ENCODE measurements around the gene SLC7A14. TPM values are rescaled to one million over a fixed set of nuclear protein-coding genes. Genes with fewer than 3 reads are reported as not detected.

Gene SLC7A14
- total RNA-seq, 1 donor from 2014 or later = not detected

- no peak overlapping the region for H3K9ac ChIP-seq
- peak overlapping the region; percentile 76 for H3K4me2 ChIP-seq
- H3K9me3 ChIP-seq (ENCODE audit: low read depth) = no peaks in the 10 kb centered on the region
- H3K4me3 Mint-ChIP-seq = peak overlapping the region; percentile 76
- peaks cover 67% of the 10 kb centered on the region for H3K27me3 ChIP-seq
- no peaks in the 10 kb centered on the region for H4K20me1 ChIP-seq (ENCODE audit: low read depth)
- H3K4me3 ChIP-seq = peak overlapping the region; percentile 46
- H3K27ac Mint-ChIP-seq = no peak overlapping the region
- H3F3A ChIP-seq (ENCODE audit: low read depth) = peaks cover 18% of the 10 kb centered on the region
- no peaks in the 10 kb centered on the region for H3K79me2 ChIP-seq (ENCODE audit: low read depth)
- TF ChIP-seq EZH2 (IDR thresholded peaks at IDR 0.05) = peak; percentile 89
- no peak for TF ChIP-seq CTCF (IDR thresholded peaks at IDR 0.05)
- DNase-seq (ENCODE audit: low spot score) = peak; percentile 76
- H3K36me3 Mint-ChIP-seq = peaks cover 2% of the 10 kb centered on the region
- peaks cover 24% of the 10 kb centered on the region for H3K27me3 Mint-ChIP-seq (ENCODE audit: insufficient read depth, low read depth)
- H3K27ac ChIP-seq = no peak overlapping the region
- peaks cover 5% of the 10 kb centered on the region for H3K9me3 Mint-ChIP-seq
- H3K36me3 ChIP-seq = no peaks in the 10 kb centered on the region
- peaks cover 12% of the 10 kb centered on the region for H3K4me1 ChIP-seq
- peaks cover 24% of the 10 kb centered on the region for H3K4me1 Mint-ChIP-seq
- H2AFZ ChIP-seq (replicated peaks) = peak overlapping the region; percentile 66
Measured at GRCh38 chr3:170419557-170420087, 166.3 kb downstream of the SLC7A14 start.

DNA sequence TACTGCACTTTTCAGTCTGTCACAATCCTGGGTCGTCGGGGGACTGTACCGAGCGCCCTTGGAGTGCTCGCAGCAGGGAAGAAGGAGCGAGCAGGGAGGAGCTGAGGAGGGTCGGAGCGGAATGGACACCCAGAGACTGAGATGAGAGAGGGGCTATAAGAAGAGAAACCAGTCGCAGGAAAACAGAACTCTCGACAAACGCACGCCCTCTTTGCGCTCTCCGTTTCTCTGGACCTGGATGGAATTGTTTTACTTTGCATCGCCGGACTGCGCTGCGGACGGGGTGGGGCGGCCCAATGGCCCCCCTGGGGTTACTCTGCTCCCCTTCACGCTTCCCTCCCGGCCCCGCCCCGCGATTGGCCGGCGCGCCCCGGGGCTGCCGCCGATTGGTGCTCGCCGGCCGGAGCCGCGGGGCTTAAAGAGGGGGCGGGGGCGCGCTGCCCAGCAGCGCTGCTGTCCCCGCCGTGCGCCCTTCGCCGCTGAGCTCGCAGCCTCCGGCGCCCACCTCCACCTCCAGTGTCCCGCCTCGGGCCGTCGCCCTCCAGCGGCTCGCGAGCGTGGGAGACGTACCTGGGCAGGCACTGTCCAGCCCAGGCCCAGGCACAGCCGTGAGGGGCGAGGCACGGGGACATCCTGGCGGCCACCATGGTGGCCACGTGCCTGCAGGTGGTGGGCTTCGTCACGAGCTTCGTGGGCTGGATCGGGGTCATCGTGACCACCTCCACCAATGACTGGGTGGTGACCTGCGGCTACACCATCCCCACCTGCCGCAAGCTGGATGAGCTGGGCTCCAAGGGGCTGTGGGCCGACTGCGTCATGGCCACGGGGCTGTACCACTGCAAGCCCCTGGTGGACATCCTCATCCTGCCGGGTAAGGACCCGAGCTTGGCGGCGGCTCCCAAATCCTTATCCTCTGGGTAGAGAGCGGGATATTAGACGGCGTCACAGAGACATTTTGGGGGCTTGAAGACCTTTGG, 167.2 kb downstream of the SLC7A14 start, which contains the start of gene CLDN11:
CLDN11 (plus strand) TSS at position 447 of the 977 bp plus-strand sequence; CDS start at position 646, 199 bp downstream.
- peaks cover 18% of the 10 kb centered on the region for H3F3A ChIP-seq (ENCODE audit: low read depth)
- no peaks in the 10 kb centered on the region for H3K36me3 ChIP-seq
- H3K4me1 ChIP-seq = peaks cover 12% of the 10 kb centered on the region
- H3K4me3 Mint-ChIP-seq = peak within 1 kb of the TSS; percentile 88
- DNase-seq (ENCODE audit: low spot score) = peak; percentile 85
- H3K27ac ChIP-seq = no peak within 1 kb of the TSS
- TF ChIP-seq CTCF (IDR thresholded peaks at IDR 0.05) (peak; percentile 37), EZH2phosphoT487 (IDR thresholded peaks at IDR 0.05) (no peak), EZH2 (IDR thresholded peaks at IDR 0.05) (no peak)
- H3K9me3 ChIP-seq (ENCODE audit: low read depth) = no peaks in the 10 kb centered on the region
- H3K9ac ChIP-seq = no peak within 1 kb of the TSS
- H3K27me3 Mint-ChIP-seq (ENCODE audit: insufficient read depth, low read depth) = peaks cover 25% of the 10 kb centered on the region
- peaks cover 26% of the 10 kb centered on the region for H3K4me1 Mint-ChIP-seq
- H3K4me2 ChIP-seq = peak within 1 kb of the TSS; percentile 76
- H3K4me3 ChIP-seq = peak within 1 kb of the TSS; percentile 46
- peaks cover 67% of the 10 kb centered on the region for H3K27me3 ChIP-seq
- H3K9me3 Mint-ChIP-seq = peaks cover 5% of the 10 kb centered on the region
- H3K79me2 ChIP-seq (ENCODE audit: low read depth) = no peaks in the 10 kb centered on the region
- no peaks in the 10 kb centered on the region for H4K20me1 ChIP-seq (ENCODE audit: low read depth)
- peak within 1 kb of the TSS; percentile 77 for H2AFZ ChIP-seq (replicated peaks)
- H3K27ac Mint-ChIP-seq = peak within 1 kb of the TSS; percentile 60
- no peaks in the 10 kb centered on the region for H3K36me3 Mint-ChIP-seq

GRCh38 chr3:170417090-170417489, 168.8 kb downstream of the SLC7A14 start:
- H3K9me3 ChIP-seq (ENCODE audit: low read depth) = no peaks in the 10 kb centered on the region
- peaks cover 26% of the 10 kb centered on the region for H3K4me1 Mint-ChIP-seq
- no peaks in the 10 kb centered on the region for H3K79me2 ChIP-seq (ENCODE audit: low read depth)
- TF ChIP-seq EZH2 (IDR thresholded peaks at IDR 0.05) (no peak), CTCF (IDR thresholded peaks at IDR 0.05) (no peak), EZH2phosphoT487 (IDR thresholded peaks at IDR 0.05) (no peak)
- no peak overlapping the region for H2AFZ ChIP-seq (replicated peaks)
- H3K36me3 Mint-ChIP-seq = no peaks in the 10 kb centered on the region
- H3K27me3 Mint-ChIP-seq (ENCODE audit: insufficient read depth, low read depth) = peaks cover 23% of the 10 kb centered on the region
- no peak overlapping the region for H3K4me3 ChIP-seq
- DNase-seq (ENCODE audit: low spot score) = no peak
- peaks cover 5% of the 10 kb centered on the region for H3K9me3 Mint-ChIP-seq
- H3K27me3 ChIP-seq = peaks cover 66% of the 10 kb centered on the region
- no peak overlapping the region for H3K27ac ChIP-seq
- peak overlapping the region; percentile 68 for H3K4me3 Mint-ChIP-seq
- no peak overlapping the region for H3K4me2 ChIP-seq
- H3K4me1 ChIP-seq = peaks cover 12% of the 10 kb centered on the region
- H4K20me1 ChIP-seq (ENCODE audit: low read depth) = no peaks in the 10 kb centered on the region
- no peaks in the 10 kb centered on the region for H3K36me3 ChIP-seq
- peaks cover 18% of the 10 kb centered on the region for H3F3A ChIP-seq (ENCODE audit: low read depth)
- H3K27ac Mint-ChIP-seq = no peak overlapping the region
- H3K9ac ChIP-seq = no peak overlapping the region

Data from neural progenitor cell (in vitro differentiated cells).